Activated naive CD4-positive, alpha-beta T cell treated with anti-CD3 and anti-CD28 coated beads, Interleukin-2, amount 10 ng/mL, durations not matched to agents 5 hours and 36 hours (primary cell): ENCODE data around the gene DCAF4L1. TPM values are rescaled to one million over a fixed set of nuclear protein-coding genes. Genes with fewer than 3 reads are reported as not detected.

Experiments used
- total RNA-seq, 2 experiments: library from RNA; stranded (reverse); gene quantifications; one replicate each; pipeline ENCODE4 v1.2.3, GENCODE V29; 2021

Gene DCAF4L1, protein sequence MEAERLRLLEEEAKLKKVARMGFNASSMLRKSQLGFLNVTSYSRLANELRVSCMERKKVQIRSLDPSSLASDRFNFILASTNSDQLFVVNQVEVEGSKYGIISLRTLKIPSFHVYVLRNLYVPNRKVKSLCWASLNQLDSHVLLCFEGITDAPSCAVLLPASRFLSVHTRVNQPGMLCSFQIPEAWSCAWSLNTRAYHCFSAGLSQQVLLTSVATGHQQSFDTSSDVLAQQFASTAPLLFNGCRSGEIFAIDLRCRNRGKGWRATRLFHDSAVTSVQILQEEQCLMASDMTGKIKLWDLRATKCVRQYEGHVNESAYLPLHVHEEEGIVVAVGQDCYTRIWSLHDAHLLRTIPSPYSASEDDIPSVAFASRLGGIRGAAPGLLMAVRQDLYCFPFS
- under 1 TPM; 0.12 to 0.15 TPM for total RNA-seq

DNA sequence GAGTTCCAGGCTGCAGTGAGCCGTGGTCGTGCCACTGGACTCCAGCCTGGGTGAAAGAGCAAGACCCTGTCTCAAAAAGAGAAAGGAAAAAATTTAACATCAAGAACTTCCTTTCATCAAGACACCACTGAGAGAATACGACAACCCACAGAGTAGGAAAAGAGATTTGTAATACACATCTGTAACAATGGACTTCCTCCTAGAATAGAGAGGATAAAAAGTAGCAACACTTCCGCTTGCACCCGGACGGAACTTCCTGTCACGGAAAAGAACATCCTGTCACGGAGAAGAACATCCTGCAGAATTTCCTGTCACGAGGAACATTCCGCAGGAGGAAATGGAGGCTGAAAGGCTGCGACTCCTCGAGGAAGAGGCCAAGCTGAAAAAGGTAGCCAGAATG, at the start of gene DCAF4L1:
Gene DCAF4L1, plus strand, starts transcription at position 301 of the 400 bp plus-strand sequence. Its CDS starts 37 bp downstream, at position 338.

DNA sequence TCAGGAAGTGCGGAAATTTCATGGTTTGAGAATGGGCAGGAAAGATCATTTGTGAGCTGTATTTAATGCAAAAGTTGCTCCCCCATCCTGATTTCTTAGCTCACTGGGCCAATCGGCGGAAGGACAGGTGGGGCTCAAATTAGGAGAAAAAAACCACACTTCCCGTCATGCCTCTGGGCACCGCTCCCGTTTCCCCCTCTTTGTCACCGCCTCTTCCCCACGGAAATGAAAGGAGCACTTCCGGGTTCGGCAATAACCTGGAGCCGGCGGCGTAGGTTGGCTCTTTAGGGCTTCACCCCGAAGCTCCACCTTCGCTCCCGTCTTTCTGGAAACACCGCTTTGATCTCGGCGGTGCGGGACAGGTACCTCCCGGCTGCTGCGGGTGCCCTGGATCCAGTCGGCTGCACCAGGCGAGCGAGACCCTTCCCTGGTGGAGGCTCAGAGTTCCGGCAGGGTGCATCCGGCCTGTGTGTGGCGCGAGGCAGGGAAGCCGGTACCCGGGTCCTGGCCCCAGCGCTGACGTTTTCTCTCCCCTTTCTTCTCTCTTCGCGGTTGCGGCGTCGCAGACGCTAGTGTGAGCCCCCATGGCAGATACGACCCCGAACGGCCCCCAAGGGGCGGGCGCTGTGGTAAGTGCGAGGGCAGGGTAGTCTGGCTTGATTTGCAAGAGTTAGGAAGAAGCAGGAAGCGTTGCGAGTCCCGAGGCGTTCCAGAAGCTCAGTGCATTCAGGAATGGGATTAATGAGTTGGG, 46.5 kb upstream of the DCAF4L1 start, which contains the start of gene TMEM33:
Gene TMEM33, plus strand, starts transcription at position 529 of the 751 bp plus-strand sequence. Its CDS starts 56 bp downstream, at position 585.

DNA sequence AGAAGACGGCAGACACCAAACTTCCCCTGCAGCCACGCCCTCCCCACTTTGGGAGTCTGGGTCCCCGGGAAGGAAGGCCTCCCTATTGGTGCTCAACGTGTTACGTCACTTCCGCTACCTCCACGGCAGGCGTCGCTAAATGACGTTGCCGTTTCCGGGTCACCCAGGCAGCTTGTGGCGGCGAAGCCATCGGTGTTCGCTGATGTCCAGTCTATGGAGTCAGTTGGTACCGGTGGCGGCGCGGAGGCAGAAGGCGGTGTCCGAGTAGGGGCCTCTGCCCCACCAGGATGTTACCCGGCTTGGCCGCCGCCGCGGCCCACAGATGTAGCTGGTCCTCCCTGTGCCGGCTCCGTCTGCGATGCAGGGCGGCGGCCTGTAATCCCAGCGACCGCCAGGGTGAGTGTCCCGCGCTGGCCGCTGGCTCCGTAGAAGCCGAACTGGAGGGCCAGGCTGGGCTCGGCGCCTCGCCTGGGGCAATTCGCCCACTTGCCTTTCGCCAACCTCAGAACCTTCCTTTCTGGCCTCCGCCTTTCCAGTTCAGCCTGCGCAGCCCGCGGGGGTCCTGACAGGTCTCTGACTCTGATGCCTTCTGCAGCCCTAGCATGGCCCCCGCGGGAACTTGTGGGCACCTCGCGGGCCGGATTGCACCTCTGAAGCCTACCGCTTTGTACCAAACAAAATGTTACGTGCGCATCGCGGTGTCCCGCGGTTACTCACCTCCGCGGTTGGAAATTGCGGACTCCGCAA, 9.0 kb downstream of the DCAF4L1 start, which contains the start of gene SLC30A9:
Gene SLC30A9, plus strand, starts transcription at position 166 of the 747 bp plus-strand sequence. Its CDS starts 122 bp downstream, at position 288.

Other genes starting within 250 kb of the DCAF4L1 start
- gene PHOX2B, start 233.0 kb upstream of the DCAF4L1 start, total RNA-seq = not detected
- 10 to 100 TPM; 43.3 to 47.8 TPM for gene TMEM33, start 46.3 kb upstream of the DCAF4L1 start, total RNA-seq
- 10 to 100 TPM; 29.0 to 29.6 TPM for gene SLC30A9, start 8.8 kb downstream of the DCAF4L1 start, total RNA-seq
- gene BEND4, start 170.9 kb downstream of the DCAF4L1 start, total RNA-seq = under 1 TPM in 1 of 2 experiments, not detected in 1; 0.05 TPM